Stimulated activated CD8-positive, alpha-beta memory T cell treated with anti-CD3 and anti-CD28 coated beads, Interleukin-12 subunit alpha, Interleukin-12 subunit beta, amount 100 ng/mL, for 4 hours (primary cell): ENCODE results near the gene MTERF2.
A peak's percentile ranks its signal among the peaks of the same experiment; 100 is the strongest.

Source experiments
- DNase-seq: peaks from one replicate; pipeline ENCODE4 v3.0.0-alpha.2; 2020; ENCODE audit warnings: low read depth

Gene MTERF2

DNA sequence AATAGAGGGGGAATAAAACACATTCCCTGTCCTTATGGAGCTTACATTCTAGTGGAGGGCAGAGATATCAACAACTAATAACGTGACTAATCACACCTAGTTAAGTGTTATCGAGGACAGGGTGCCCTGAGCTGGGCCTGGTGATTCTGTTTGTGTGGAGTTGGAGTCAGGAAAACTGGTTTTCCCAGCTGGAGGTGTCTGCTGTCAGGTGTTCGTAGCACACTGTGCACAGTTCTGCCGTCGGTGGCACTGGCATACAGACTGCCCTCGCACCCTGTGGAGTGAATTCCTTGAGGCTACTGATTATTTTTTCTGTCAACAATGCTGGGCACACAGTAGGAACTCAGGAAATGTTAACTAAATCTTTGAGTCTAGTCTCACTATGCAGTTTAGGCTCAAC is 900 bp upstream of the MTERF2 start:
- DNase-seq, result no peak

DNA sequence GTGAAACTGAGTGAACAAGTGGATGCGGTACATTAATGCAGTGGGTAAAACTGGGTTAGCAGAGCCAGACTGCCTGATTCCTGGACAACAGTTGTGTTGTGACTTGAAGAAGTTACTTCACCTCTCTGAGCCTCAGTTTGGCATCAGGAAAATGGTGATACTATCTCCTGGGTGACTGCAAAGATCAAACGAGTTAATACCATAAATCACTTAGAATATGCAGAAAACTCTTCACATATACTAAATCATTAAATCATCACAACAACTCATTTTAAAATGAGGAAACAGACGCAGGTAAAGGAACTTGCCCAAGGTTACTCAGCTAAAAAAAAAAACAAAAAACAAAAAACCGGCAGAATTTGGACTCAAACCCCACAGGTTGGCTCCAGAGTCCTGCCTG is 811 bp downstream of the MTERF2 start:
- no peak for DNase-seq

DNA sequence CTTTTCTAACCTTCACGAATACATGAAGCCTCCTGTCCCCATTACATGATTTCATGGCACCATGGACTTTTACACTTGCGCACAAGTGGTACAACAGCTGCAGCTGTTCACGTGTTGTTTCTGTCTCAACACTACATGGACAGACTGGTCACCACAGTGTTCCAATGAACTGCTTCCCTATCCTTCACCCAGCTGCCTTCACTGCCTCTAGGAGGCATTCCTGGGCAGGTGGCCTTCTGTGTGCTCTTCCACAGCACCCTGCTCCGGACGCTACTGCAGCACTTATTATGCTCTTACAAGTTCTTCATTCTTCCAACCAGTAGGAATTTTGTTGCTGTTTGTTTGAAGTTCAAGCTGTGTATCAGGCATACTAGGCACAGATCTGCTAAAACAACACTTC is 1.5 kb downstream of the MTERF2 start:
- DNase-seq, result no peak

DNA sequence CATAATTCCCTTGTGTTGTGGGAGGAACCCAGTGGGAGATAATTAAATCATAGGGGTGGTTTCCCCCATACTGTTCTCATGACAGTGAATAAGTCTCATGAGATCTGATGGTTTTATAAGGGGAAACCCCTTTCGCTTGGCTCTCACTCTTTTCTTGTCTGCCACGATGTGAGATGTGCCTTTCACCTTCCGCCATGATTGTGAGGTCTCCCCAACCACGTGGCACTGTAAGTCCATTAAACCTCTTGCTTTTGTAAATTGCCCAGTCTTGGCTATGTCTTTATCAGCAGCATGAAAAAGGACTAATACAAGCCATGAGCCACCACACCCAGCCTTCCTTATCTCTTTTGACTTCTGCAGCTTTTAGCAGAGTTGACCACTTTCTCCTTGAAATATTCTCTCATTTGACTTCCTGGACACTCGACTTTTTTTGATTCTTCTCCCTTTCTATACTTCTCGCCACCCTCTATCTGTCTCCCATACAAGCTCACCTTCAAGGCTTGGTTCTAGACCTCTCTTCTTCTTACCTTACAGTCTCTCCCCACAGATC is 2.3 kb downstream of the MTERF2 start:
- no peak for DNase-seq

DNA sequence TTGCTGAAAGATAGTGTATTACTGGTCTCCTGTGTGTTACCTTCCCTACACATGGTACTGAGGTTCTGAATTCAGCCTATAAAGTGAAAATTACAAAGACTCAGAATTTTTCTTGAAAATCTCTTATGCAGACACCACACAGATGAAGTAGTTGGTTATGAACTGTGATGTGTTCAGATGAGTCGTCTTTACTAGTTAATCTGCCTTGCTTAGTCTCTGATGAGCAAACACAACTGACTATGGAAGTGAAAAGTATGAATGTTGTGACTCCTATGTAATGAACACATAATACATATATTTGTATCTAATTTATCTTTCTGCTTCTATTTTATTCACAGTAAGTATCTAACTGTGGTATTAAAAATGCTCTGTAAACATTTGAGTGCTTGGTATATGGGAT is 4.7 kb downstream of the MTERF2 start:
- DNase-seq, result no peak

DNA sequence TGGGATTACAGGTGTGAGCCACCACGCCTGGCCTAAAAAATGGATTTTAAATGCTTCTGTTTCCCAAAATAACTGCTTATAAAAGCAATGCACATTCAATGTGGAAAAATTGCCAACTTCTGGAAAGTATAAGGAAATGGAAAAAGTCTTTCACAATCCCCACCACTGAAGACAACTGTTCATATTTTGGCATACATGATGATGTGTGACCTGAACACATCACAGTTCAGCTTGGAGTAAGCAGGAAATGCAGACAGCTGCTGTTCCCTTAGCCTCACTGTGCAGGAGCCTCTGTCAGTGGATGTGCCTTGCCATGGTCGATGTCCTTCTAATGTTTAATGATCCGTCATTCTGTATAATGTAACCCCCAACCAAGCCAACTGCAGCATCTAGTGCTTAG is 5.2 kb downstream of the MTERF2 start:
- no peak for DNase-seq

DNA sequence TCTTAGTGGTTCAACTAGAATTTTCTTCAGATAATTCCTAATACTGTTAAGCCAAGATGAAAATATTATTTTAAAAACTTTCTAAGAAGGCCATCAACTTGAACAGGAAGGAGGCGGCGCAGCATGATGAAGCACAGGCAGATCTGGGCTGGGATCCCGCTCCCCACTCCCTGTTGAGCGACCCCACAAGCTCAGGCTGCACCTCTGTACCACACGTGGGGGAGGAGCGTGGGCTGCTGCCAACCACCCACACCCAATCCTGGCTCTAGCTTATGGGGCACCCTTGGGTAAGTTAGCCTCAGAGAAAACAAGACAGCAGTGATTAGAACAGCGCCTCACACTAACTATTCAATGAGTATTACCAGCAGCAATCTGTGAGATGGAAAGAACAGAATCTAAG is 6.0 kb downstream of the MTERF2 start:
- DNase-seq, result no peak

DNA sequence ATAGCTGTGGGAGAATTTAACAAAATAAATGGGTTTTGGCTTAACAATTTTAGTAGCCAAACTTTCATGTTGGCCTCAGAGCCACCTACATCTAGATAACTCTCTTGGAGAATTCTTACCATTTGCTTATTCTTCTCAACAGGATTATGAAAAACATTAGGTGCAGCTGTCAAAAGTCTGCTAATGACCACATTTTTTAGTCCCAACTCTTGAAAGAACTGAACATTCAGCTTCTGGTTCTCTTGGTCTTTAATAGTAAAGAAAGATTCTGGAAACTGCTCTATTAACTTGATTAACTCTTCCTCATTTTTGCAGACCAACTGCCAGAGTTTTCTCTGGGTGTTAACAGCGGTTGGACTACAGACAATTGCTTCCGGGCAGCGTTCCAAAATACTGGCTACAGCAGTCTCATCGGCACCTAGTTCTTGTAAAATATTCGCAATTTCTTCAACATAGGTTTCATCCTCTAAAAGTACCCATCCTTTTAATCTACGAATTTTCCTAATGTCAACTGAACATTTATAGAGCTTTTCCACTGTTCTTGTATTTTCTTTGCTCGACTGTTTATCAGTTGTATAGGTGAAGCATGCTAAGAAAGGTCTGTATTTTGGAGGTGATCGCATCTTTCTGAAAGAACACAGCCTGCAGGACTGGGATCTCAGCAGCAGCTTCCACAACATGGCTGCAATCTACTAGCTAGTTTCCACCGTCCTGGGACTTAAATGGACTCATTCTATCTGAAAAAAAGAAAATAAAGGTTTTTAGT is 8.7 kb downstream of the MTERF2 start:
- no peak for DNase-seq

DNA sequence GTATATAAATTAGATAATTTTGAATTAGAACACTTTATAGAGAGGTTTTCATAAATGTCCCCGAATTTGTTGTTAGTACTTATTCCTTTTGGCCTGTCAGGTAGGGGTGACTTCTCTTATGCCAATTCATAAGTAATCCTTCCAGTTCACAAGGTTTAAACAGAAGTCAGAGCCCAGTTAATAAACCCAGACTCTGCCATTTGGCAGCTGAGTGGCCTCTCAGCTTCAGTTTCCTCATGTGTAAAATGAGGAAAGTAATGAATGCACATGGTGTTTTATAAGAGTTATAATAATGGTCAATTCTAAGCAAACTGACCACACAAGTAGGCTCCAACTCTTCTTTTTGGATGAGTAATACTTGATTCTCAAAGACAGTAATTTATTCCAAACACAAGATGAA is 10.3 kb downstream of the MTERF2 start:
- no peak for DNase-seq

DNA sequence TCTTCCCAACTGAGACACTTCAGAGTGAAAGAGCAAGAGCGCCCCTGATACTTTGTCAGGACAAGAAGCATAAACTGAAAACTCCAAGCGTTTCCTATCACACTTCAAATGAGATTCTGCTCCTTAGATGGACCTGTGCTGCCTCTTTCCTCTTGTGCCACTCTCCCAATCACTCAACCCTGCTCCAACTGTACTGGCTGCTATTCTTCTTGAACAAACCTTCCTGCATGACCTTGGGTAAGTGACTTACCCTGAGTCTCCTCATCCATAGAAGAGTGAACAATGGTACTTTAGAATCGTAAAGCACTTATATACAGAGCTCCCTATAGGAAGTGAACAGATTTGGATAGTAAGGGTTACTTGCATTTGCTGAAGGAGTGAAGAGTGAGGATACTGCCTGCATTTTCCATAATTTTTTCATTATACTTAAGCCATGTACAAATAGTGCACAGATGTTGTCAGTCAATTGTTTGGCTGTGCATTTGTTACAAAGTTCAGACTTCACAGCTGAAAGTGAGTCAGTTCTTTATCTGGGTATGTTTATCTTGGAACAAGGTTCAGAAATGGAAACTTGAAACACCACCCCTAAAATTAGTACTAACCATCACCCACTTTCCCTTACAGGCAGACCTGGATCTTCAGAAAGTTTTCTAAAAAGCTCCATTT is 10.8 kb downstream of the MTERF2 start:
- DNase-seq, result no peak

DNA sequence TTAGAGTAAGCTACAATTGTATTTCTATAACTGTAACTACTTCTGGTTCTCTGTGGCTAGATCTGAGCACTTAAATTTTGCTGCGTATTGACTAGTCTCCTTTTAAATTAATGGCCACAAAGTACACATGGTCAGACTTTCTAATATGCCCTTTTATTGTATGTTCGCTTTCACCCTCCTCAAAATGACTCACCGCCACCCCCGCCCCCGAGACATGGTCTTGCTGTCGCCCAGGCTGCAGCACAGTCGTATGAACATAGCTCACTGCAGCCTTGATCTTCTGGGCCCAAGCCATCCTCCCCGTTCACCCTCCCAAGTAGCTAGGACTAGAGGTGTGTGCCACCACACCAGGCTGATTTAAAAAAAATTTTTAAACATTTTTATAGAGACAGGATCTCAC is 11.8 kb downstream of the MTERF2 start:
- no peak for DNase-seq

DNA sequence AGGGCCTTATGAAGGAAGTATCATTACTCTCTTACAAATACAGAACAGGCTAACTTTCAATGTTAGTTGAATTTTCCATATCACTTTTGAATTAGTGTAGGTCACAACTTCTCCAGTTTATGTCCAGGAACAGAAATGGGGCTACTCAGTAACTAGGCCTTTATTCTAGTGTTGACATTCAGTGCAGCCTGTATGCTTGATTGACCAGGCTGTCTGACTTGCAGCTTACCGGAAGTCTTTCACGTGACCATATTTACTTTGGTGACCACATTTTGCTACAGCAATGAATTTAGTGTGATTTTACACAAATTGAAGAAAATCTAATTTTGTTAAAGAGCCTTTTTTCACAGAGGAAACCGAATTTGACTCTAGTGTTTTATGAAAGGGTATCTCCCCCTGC is 12.4 kb downstream of the MTERF2 start:
- DNase-seq, result no peak

DNA sequence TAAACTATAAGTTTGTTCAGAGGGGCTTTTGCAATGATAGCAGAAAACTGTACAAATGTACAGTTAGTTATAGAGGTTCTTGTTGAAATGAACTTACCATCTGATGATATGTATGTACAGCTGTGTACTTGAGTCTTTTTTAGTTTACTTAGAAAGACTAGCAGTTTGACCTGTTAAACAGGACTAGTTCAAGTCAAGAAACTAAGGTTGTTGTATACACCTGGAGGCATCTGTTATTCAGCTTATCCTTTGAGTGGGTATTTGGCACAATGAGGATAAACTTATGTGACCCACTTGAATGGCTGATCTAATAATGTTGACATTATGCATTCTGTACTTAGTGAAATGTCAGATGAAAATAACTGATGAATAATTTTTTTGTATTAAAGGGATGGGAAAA is 13.4 kb downstream of the MTERF2 start:
- DNase-seq, result no peak

DNA sequence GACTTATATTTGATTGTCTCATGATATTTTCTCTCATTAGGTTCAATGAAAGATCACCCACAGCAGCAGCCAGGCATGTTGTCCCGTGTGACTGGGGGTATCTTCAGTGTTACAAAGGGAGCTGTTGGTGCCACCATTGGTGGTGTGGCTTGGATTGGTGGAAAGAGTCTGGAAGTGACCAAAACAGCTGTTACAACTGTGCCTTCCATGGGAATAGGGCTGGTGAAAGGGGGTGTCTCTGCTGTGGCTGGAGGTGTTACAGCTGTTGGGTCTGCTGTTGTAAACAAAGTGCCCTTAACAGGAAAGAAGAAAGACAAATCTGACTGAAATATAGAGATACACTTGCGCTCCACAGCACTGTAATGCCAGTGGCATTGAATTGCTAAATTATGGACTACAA is 15.9 kb downstream of the MTERF2 start:
- no peak for DNase-seq

DNA sequence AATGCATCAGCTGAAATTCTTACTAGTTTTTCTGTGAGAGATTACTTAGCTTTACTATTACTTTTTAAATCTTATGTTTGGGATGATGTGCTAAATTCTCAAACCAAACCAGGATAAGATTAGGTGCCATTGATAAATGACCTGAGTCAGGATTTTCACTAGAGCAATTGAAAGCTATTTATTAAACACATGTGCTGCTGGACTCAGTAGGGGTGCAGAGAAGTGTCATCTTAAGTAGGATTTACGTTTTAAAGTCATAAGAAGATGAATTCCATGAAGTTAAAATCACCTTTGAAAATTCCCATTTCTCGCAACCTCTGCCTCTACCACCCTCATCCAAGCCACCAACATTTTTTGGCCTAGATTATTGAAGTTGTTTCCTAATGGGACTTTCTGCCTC is 22.4 kb downstream of the MTERF2 start:
- no peak for DNase-seq

DNA sequence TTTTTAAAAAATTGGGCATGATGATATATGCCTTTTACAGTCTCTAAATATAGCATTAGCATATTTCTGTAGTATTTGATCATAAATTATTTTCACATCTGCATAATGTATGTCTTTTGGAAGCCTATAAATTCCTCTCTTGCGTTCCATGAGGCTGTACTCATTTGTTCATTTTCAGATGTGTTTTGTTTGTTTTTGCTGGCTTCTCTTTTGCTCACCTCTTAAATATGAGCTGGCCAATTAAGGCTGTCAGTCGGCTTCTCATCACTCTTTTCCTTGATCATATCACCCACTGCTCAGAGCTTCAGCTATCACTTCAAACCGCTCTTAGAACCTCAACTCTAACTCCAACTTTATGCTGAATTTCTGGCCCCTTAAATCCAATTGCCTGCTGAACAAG is 24.7 kb downstream of the MTERF2 start:
- DNase-seq, result no peak

DNA sequence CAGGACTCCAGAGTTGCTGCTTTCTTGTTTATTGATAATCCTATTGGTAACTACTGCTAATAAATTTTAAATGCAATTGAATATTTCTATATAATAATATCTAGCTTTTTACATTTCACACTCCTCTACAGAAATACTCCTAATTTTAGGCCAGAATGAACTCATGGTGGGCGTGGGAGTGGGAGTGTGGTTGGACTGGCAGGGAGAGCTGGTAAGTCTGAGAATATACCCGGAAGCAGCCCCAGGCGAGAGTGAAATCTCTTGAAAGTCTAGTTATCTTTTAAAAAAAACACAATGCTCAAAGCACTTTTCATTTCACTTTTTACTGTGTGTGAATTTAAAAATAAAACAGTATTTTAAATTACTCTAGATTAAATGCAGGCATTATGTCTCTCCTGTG is 26.5 kb downstream of the MTERF2 start:
- no peak for DNase-seq

DNA sequence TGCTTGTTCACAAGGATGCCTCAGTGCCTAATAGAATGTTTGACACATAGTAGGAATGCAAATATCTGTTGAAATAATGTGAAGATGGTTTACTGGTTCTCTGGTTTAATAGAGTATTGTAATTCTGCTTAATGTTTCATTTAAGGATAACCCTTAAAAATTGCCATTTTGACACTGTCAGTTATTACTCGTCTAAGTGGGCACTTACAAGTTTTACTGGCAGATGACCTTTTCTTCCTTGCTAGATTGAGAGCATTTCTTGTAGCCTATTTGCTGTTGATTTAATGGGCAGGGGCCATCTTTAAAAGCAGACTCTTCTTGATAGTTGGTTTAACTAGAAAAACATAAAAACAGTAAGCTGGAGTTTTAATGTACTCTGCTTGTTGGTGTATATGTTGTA is 29.4 kb downstream of the MTERF2 start:
- DNase-seq, result no peak

DNA sequence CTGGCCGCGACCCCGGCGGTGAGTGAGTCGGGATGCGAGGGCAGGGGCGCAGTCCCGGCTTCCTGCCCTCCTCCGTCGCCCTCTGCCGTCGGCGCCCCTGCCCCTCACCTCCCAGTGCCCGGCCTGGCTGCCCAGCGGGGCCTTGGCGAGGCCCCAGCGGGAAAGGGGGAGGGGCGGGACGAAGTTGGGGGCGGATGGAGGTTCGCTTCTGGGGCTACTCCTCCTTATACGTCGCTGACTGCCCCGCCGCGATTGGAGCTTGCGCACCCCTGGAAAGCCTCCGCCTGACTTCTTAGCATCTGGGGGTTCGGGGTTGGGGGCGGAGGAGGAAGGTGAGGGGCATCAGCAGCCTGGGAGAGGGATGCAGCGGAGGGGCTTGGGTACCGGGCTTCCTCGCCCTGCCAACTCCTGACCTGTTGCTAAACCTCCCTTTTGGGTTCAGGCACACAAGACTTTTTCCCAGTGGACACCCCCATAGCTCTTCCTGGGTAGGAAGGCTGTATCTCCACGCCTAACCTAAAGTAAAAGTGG is 30.8 kb downstream of the MTERF2 start:
- no peak for DNase-seq

DNA sequence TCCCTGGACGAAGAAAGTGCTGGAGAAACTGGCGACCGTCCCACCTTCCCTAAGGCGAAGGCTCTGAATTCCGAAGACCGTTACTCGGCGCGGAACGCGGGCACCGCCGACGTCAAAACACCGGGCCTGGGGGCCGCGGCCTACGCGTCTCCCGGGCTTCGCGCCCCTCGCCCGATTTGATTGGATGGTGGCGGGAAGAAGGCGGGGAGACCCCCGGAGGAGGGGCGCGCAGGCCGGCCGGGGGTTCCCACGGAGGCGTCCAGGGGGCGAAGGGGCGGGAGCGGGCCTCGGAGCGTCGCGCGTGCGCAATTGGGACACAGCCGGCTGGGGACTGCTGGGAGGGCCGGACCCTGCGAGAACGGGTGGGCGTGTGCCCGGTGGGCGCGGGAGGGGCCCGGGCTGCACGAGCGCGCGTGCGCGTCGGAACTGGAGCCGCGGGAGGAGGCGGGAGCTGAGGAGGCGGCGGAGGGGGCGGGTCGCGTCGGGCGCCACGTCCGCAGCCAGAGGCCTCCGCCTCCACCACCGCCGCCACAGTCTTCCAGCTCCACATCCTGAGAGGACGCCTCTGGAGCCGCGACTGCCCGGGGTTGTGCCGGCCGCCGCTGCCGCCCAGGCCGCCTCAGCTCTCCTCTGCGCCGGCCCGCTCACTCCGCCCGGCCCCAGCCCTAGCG is 31.4 kb downstream of the MTERF2 start, which contains the start of gene TMEM263:
Gene TMEM263 (plus strand): TSS at position 531 of the 671 bp plus-strand sequence. CDS start 11,210 bp downstream, outside the sequence.
- DNase-seq, result peak; percentile 92

DNA sequence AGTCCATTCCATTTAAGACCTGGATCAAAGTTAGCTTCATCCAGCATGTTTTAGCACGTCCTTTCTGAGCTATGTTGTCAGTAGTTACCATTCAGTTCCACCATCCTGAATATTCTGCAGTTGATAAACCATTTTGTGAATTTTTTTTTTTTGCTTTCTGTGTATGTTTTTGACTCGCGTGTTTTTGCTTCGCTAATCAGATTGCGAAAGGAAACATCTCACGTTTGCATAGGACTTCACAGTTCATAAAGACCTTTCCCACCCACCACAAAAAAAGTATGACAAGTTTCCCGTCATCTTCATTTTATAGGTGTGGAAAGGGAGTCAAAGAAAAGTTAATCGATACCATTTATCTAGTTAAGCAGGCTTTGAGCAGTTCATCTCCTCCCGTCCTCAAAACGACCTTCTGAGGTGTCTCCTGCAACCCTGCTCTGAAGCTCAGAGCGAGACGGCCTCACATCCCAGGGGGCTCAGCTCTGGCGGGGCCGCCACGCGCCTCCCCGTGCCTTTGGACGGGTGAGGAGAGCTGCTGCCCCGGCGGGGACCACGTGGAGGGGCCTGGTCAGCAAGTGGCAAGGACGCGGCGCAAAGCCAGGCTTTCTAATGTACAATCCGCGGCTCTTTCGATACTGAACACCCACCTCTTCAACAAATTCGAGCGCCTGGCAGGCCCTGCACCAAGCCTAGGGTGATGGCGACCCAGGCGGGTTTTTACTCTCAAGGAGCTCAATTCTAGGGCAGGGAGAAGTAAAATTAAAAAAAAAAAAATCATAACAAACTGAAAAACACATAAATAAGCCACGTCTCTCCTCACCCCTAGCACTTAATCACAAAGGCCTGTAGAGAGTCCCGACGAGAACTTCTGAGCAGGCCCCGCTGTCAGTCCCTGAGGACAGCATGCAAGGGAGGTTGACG is 32.2 kb downstream of the MTERF2 start:
- DNase-seq, result no peak
